ENCODE measurements around the gene MTURN.

MTURN gene

DNA sequence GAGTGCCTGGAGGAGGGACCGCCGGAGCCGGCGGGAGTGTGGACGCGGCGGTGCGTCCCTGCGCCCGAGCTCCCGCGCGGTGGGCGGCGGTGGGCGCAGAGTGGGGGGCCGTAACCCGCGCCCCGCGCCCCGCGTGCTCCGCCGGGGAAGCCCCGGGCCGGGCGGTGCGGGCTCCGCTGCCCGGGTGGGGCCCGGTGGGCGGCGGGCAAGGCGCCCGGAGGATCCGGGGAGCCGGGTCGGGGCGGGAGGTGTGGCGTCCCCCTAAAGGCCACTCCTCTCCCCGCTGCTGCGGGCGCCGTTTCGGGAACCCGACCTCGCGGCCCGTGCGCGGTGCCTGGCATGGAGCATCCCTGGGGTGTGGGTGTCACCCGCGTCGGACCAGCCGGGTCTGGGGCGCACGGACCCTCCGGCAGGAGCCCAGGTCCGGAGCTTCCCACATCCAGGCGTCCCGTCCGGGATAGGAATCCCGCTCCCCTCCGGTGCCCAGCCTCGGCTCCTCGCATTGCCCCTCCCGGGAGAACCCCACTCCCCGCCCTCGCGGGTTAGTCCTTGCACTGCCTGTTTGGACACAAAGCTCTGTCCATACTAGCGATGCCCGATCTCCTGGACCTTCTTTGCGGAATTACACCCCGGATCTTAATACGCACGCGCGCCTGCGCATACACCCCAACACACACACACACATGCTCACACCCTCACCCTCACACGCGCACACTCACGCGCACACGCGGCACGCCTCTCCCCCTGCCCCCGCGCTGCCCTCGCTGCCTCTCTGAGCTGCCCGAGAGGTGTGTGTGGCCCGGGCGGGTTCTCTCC is 723 bp downstream of the MTURN start:
- H3K27me3 ChIP-seq (ENCODE audit: control insufficient read depth in 5 of 5, insufficient read depth in 4 of 5, low read length in 5 of 5) = no peaks in the 10 kb centered on the region
- peak overlapping the region; percentile 48 to 96 (median 93) for H3K9ac ChIP-seq (ENCODE audit: low read length in 5 of 5)
- H3K4me1 ChIP-seq (ENCODE audit: control insufficient read depth in 5 of 5, insufficient read depth in 5 of 5, low read length in 5 of 5) = peaks cover 13 to 79% (median 69%) of the 10 kb centered on the region in 5 donors
- H3K36me3 ChIP-seq (ENCODE audit: control insufficient read depth in 5 of 5, insufficient read depth in 5 of 5, low read length in 5 of 5) = peaks cover 0 to 4% (median 0%) of the 10 kb centered on the region in 5 donors
- peak overlapping the region; percentile 85 for H3K27ac ChIP-seq (ENCODE audit: low read depth, low read length)
- peak overlapping the region; percentile 79 to 98 (median 94) for H3K4me3 ChIP-seq (ENCODE audit: low read depth in 1 of 5, low read length in 5 of 5)
- no peaks in the 10 kb centered on the region for H3K9me3 ChIP-seq (ENCODE audit: control insufficient read depth in 5 of 5, low read length in 5 of 5)

DNA sequence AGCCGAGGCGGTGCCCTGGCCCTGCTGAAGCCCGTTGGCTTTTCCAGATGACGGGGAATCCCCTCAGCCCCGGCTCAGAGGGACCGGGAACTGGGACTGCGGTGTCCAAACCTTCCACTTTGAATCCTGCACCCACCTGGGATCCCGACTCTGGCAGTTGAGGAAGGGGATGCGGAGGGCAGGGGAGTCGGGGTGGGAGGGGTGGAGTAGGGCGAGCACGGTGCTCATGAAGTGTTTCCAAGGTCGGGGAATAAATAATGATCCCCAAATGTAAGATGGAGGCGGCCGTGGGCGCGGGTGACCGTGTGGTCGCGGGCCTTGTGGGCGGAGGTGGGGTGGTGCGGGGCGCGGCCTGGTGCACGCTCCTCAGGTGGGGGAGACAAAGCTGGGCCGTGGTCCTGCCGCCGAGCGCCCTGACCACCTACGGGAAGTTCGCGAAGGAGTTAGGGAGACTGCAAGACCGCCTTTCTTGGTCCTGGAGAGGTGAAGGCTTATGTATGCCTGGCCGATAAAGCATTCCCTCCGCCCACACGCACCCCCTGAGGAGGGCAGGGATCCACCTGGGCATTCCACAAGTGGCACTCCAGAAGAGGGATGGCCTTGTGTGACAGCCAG is 1.4 kb downstream of the MTURN start:
- Histone ChIP-seq H3K36me3 (ENCODE audit: control insufficient read depth in 5 of 5, insufficient read depth in 5 of 5, low read length in 5 of 5) (peaks cover 0 to 4% (median 0%) of the 10 kb centered on the region in 5 donors), H3K9me3 (ENCODE audit: control insufficient read depth in 5 of 5, low read length in 5 of 5) (no peaks in the 10 kb centered on the region), H3K4me3 (ENCODE audit: low read depth in 1 of 5, low read length in 5 of 5) (peak overlapping the region; percentile 81 to 98 (median 94)), H3K9ac (ENCODE audit: low read length in 5 of 5) (peak overlapping the region; percentile 89 to 96 (median 93)), H3K27me3 (ENCODE audit: control insufficient read depth in 5 of 5, insufficient read depth in 4 of 5, low read length in 5 of 5) (no peaks in the 10 kb centered on the region), H3K4me1 (ENCODE audit: control insufficient read depth in 5 of 5, insufficient read depth in 5 of 5, low read length in 5 of 5) (peaks cover 13 to 72% (median 63%) of the 10 kb centered on the region in 5 donors), H3K27ac (ENCODE audit: low read depth, low read length) (peak overlapping the region; percentile 85)

DNA sequence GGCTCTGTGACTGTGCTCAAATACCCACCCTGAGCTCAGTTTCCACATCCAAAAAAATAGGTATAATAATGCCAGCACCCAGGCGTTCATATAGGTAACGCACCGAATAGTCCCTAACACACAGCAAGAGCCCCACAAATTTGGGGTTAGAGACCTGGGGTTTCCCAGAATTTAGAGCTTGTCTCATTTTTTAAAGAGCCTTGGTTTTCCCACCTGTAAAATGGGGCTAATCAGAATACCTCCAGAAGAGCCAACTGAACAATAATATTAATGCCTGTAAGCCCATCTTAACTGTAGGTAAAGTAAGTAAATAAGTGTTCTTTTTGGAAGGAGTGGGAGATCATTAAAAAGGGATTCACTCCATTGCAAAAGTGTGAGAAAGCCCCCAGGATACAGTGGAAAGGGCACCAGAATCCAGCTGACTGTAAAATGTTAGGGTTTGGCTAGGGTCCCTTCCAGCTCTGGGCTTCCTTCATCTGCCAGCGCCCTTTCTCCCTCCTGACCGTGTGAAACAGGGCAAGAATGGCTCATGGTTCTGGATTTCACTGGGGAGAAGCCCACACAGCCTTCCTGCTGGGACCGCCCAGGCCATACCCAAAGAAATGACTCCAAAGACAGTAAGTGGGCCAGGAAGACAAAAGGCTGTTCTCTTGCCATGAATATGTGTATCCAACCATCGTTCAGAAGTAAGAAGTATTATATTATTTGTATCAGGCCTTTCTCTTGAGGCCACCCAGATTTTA is 2.1 kb downstream of the MTURN start:
- Histone ChIP-seq H3K9ac (ENCODE audit: low read length in 5 of 5) (peak overlapping the region; percentile 89 to 96 (median 93)), H3K27me3 (ENCODE audit: control insufficient read depth in 5 of 5, insufficient read depth in 4 of 5, low read length in 5 of 5) (no peaks in the 10 kb centered on the region), H3K36me3 (ENCODE audit: control insufficient read depth in 5 of 5, insufficient read depth in 5 of 5, low read length in 5 of 5) (peaks cover 0 to 4% (median 0%) of the 10 kb centered on the region in 5 donors), H3K9me3 (ENCODE audit: control insufficient read depth in 5 of 5, low read length in 5 of 5) (no peaks in the 10 kb centered on the region), H3K4me3 (ENCODE audit: low read depth in 1 of 5, low read length in 5 of 5) (peak overlapping the region; percentile 81 to 98 (median 94)), H3K27ac (ENCODE audit: low read depth, low read length) (peak overlapping the region; percentile 85), H3K4me1 (ENCODE audit: control insufficient read depth in 5 of 5, insufficient read depth in 5 of 5, low read length in 5 of 5) (peaks cover 13 to 72% (median 65%) of the 10 kb centered on the region in 5 donors)

DNA sequence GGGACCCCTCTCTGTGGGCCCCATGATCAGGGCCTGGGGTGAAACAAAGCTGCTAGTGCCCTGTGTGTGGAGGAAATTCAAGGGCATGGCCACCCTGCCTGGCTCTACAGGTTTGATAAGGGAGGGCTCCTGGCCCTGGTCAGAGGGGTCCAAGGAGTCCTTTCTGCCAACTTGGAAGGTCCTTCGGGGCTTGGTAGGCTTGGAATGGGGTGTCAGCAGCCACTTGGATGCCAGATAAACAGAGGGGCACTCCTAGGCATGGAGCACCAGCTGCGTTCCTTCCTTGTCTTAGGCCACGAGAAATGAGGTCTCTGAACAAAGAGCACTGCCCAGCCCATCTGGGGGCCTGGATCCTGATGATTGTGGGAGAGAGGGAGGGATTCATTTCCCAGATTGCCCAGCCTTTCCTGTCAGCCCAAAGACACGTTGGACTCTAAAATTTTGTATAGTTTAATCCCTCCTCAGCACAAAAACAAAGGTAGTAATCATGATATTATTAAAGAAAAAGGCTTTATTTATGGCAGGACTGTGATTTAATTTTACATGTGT is 5.1 kb downstream of the MTURN start:
- Histone ChIP-seq H3K4me3 (ENCODE audit: low read depth in 1 of 5, low read length in 5 of 5) (peak overlapping the region in 2 of 5 donors; percentile 2 to 37), H3K4me1 (ENCODE audit: control insufficient read depth in 5 of 5, insufficient read depth in 5 of 5, low read length in 5 of 5) (peaks cover 15 to 78% (median 76%) of the 10 kb centered on the region in 5 donors), H3K27ac (ENCODE audit: low read depth, low read length) (peak overlapping the region; percentile 85), H3K36me3 (ENCODE audit: control insufficient read depth in 5 of 5, insufficient read depth in 5 of 5, low read length in 5 of 5) (peaks cover 0 to 4% (median 0%) of the 10 kb centered on the region in 5 donors), H3K27me3 (ENCODE audit: control insufficient read depth in 5 of 5, insufficient read depth in 4 of 5, low read length in 5 of 5) (no peaks in the 10 kb centered on the region), H3K9ac (ENCODE audit: low read length in 5 of 5) (peak overlapping the region in 4 of 5 donors; percentile 17 to 96 (median 34)), H3K9me3 (ENCODE audit: control insufficient read depth in 5 of 5, low read length in 5 of 5) (no peaks in the 10 kb centered on the region)

DNA sequence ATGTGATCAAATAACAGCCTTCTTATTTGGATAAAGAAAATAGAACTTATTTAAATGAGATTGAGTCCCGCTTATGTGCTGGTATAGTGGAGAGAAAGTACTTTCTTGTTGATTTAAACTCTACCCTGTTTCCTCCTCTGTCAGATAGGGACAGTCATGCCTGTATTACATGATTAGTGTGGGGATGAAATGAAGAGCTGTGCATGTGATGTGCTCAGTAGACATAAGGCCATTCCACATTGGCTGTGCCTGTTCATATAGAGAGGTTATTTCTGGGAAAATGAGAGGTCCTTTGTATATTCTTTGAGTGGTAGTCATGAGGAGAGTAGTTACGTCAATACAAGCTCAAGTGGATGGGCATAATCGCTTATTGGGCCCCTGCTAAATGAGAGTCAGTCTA is 5.7 kb downstream of the MTURN start:
- Histone ChIP-seq H3K4me3 (ENCODE audit: low read depth in 1 of 5, low read length in 5 of 5) (no peak overlapping the region), H3K36me3 (ENCODE audit: control insufficient read depth in 5 of 5, insufficient read depth in 5 of 5, low read length in 5 of 5) (peaks cover 0 to 4% (median 0%) of the 10 kb centered on the region in 5 donors), H3K4me1 (ENCODE audit: control insufficient read depth in 5 of 5, insufficient read depth in 5 of 5, low read length in 5 of 5) (peaks cover 15 to 83% (median 77%) of the 10 kb centered on the region in 5 donors), H3K27me3 (ENCODE audit: control insufficient read depth in 5 of 5, insufficient read depth in 4 of 5, low read length in 5 of 5) (no peaks in the 10 kb centered on the region), H3K9ac (ENCODE audit: low read length in 5 of 5) (peak overlapping the region in 1 of 5 donors; percentile 96), H3K9me3 (ENCODE audit: control insufficient read depth in 5 of 5, low read length in 5 of 5) (no peaks in the 10 kb centered on the region), H3K27ac (ENCODE audit: low read depth, low read length) (peak overlapping the region; percentile 96)

DNA sequence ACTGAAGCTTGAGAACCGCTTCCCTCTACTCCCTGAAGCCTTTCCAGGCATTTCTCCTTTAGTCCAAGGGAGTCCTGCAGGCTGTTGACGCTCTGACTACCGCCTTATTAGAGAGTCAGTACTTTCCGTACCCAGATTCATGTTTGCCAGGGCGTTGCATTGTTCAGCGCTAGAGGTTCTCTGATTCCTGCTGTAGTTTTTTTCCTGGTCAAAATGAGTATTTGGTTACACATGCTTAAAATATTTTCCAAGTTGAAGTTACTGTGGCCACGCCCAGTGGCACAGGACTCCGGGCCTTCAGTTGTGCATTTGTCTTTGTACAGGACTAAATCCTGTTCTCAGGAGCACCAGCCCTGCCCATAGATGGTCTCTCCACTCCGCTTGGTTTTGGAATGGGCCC is 7.9 kb downstream of the MTURN start:
- H3K9ac ChIP-seq (ENCODE audit: low read length in 5 of 5) = peak overlapping the region in 3 of 5 donors; percentile 7 to 79 (median 52)
- H3K36me3 ChIP-seq (ENCODE audit: control insufficient read depth in 5 of 5, insufficient read depth in 5 of 5, low read length in 5 of 5) = peaks cover 0 to 7% (median 4%) of the 10 kb centered on the region in 5 donors
- no peaks in the 10 kb centered on the region for H3K9me3 ChIP-seq (ENCODE audit: control insufficient read depth in 5 of 5, low read length in 5 of 5)
- H3K4me1 ChIP-seq (ENCODE audit: control insufficient read depth in 5 of 5, insufficient read depth in 5 of 5, low read length in 5 of 5) = peaks cover 9 to 81% (median 62%) of the 10 kb centered on the region in 5 donors
- peak overlapping the region; percentile 96 for H3K27ac ChIP-seq (ENCODE audit: low read depth, low read length)
- no peaks in the 10 kb centered on the region for H3K27me3 ChIP-seq (ENCODE audit: control insufficient read depth in 5 of 5, insufficient read depth in 4 of 5, low read length in 5 of 5)
- H3K4me3 ChIP-seq (ENCODE audit: low read depth in 1 of 5, low read length in 5 of 5) = peak overlapping the region in 3 of 5 donors; percentile 2 to 32 (median 5)

DNA sequence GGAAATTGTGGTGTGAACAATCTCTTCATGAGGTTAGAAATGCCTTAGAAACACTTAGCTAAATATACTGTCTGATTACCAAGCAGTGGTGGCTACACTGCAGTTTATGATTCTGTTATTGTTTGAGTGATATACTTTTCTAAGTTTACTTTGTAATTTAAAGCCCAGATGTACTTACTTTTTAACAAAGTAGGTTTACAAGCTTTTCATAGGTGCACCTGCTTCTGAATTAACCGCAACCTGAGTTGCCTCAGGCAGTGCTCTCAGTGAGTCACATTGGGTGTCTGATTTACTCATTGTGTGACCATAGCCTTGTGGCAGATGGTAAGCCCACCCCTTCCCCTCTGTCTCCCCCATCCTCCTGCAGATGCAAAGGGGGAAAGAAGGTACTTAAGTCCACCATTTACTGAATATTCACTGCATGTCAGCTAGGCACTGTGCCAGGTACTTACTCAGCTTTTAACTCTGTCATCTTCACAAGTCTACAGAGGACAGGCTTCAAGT is 9.0 kb downstream of the MTURN start:
- peaks cover 9 to 70% (median 65%) of the 10 kb centered on the region in 5 donors for H3K4me1 ChIP-seq (ENCODE audit: control insufficient read depth in 5 of 5, insufficient read depth in 5 of 5, low read length in 5 of 5)

DNA sequence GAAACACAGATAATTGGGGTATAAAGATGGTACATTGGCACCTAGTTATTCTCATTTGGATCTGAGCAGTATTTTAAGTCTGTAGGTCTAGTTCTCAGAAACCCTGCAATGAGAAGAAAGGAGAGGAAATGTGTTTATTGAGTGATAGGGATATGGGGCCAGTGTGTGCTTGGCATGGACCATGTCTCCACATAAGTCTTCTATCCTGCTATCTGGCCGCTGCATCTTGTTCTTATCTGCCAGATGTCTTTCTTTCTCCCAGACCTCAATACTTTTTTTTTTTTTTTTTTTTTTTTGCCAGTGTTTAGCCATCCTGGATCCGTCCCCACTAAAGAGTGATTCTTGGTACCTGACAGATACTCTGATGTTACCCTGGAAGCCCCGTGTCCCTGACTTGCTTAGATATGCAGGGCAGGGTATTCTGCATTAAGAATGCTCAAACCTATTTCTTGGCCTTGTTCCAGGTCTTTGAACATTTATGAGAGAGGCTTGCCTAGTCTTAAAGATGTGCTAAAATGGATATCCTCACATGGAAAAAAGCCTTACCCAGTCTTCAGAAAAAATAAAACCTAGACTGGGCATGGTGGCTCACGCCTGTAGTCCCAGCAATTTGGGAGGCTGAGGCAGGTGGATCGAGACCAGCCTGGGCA is 10.0 kb downstream of the MTURN start:
- peak overlapping the region in 1 of 5 donors; percentile 20 for H3K9ac ChIP-seq (ENCODE audit: low read length in 5 of 5)
- H3K27me3 ChIP-seq (ENCODE audit: control insufficient read depth in 5 of 5, insufficient read depth in 4 of 5, low read length in 5 of 5) = no peaks in the 10 kb centered on the region
- H3K4me3 ChIP-seq (ENCODE audit: low read depth in 1 of 5, low read length in 5 of 5) = no peak overlapping the region
- peaks cover under 1 to 24% (median 15%) of the 10 kb centered on the region in 5 donors for H3K36me3 ChIP-seq (ENCODE audit: control insufficient read depth in 5 of 5, insufficient read depth in 5 of 5, low read length in 5 of 5)
- peaks cover 9 to 66% (median 59%) of the 10 kb centered on the region in 5 donors for H3K4me1 ChIP-seq (ENCODE audit: control insufficient read depth in 5 of 5, insufficient read depth in 5 of 5, low read length in 5 of 5)
- H3K27ac ChIP-seq (ENCODE audit: low read depth, low read length) = peak overlapping the region; percentile 96
- no peaks in the 10 kb centered on the region for H3K9me3 ChIP-seq (ENCODE audit: control insufficient read depth in 5 of 5, low read length in 5 of 5)

More for the DNA sequence above, 9.0 kb downstream of the MTURN start:
- H3K4me3 ChIP-seq (ENCODE audit: low read depth in 1 of 5, low read length in 5 of 5) = peak overlapping the region in 1 of 5 donors; percentile 13
- H3K9me3 ChIP-seq (ENCODE audit: control insufficient read depth in 5 of 5, low read length in 5 of 5) = no peaks in the 10 kb centered on the region
- peak overlapping the region in 2 of 5 donors; percentile 20 to 79 for H3K9ac ChIP-seq (ENCODE audit: low read length in 5 of 5)
- H3K27me3 ChIP-seq (ENCODE audit: control insufficient read depth in 5 of 5, insufficient read depth in 4 of 5, low read length in 5 of 5) = no peaks in the 10 kb centered on the region
- peaks cover 0 to 17% (median 6%) of the 10 kb centered on the region in 5 donors for H3K36me3 ChIP-seq (ENCODE audit: control insufficient read depth in 5 of 5, insufficient read depth in 5 of 5, low read length in 5 of 5)
- peak overlapping the region; percentile 96 for H3K27ac ChIP-seq (ENCODE audit: low read depth, low read length)

DNA sequence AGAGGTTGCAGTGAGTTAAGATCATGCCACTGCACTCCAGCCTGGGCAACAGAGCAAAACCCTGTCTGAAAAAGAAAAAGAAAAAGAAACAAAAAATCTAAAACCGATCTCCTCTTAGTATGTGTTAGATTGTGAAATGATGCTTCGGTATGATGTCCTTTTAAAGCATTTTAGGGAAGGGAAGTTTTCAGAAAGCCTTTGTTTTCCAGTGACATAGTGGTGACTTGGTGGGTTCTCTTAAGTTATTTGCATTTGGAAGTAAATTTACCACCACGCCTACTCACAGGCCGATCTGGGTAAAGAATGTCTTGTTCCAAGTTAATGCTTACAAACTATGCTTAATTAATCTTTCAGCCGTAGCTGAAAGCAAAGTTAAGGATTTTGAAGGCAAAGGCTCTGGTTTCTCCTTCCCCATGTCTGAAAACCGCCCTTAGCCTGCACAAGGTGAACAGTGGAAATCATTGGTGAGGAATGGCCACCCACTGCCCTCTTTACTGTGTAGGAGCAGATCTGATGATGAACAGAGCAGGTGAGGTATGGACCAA is 10.7 kb downstream of the MTURN start:
- Histone ChIP-seq H3K27ac (ENCODE audit: low read depth, low read length) (peak overlapping the region; percentile 96), H3K4me1 (ENCODE audit: control insufficient read depth in 5 of 5, insufficient read depth in 5 of 5, low read length in 5 of 5) (peaks cover 9 to 63% (median 59%) of the 10 kb centered on the region in 5 donors), H3K9ac (ENCODE audit: low read length in 5 of 5) (no peak overlapping the region), H3K27me3 (ENCODE audit: control insufficient read depth in 5 of 5, insufficient read depth in 4 of 5, low read length in 5 of 5) (no peaks in the 10 kb centered on the region), H3K4me3 (ENCODE audit: low read depth in 1 of 5, low read length in 5 of 5) (no peak overlapping the region), H3K9me3 (ENCODE audit: control insufficient read depth in 5 of 5, low read length in 5 of 5) (no peaks in the 10 kb centered on the region), H3K36me3 (ENCODE audit: control insufficient read depth in 5 of 5, insufficient read depth in 5 of 5, low read length in 5 of 5) (peaks cover 4 to 28% (median 20%) of the 10 kb centered on the region in 5 donors)

Measured in subcutaneous abdominal adipose tissue (tissue), 5 donors.